Body of pancreas (tissue), 4 donors: Measurements from ENCODE around the gene CCNT2. TPM values are rescaled to one million over a fixed set of nuclear protein-coding genes. Genes with fewer than 3 reads are reported as not detected.
A peak's percentile ranks its signal among the peaks of the same experiment; 100 is the strongest.
"Not testable (repeated sequence)": the region's sequence is repeated elsewhere in the genome, so short reads cannot be mapped to it uniquely, and the experiment has no call there.

Source experiments
- ATAC-seq: fragments of 150-250 bp; one replicate; pipeline ENCODE4 v1.9.1; 2016
- DNase-seq, 4 donors: peaks; one replicate each; pipeline ENCODE4 v3.0.0-alpha.2; 2019
- H3K27ac ChIP-seq, 4 donors: fragments of 200-600 bp; sonication (generic); 1 replicate in 3 of 4; 2 replicates in 1 of 4; pipeline versions ENCODE4 v1.5.1 to v1.6.1; 2016 to 2019; ENCODE audit warnings: mild to moderate bottlenecking in 1 of 4, mixed read lengths in 1 of 4, moderate library complexity in 1 of 4
- H3K27me3 ChIP-seq, 2 donors: fragments of 200-600 bp; sonication (generic); one replicate each; pipeline ENCODE4 v1.6.0; 2016; ENCODE audit warnings: mild to moderate bottlenecking in 1 of 2
- H3K36me3 ChIP-seq, 2 donors: fragments of 200-600 bp; sonication (generic); replicated peaks in 1 of 2; 2 replicates each; pipeline ENCODE4 v1.5.1; 2016; ENCODE audit warnings: low read depth in 2 of 2; ENCODE audit not compliant: insufficient read depth in 1 of 2
- H3K4me1 ChIP-seq: fragments of 200-600 bp; sonication (generic); one replicate; pipeline ENCODE4 v1.6.0; 2016
- H3K4me3 ChIP-seq, 2 donors: fragments of 200-600 bp; sonication (generic); 1 replicate in 1 of 2; 2 replicates in 1 of 2; pipeline ENCODE4 v1.5.1; 2016 to 2019
- H3K9me3 ChIP-seq, 3 donors: fragments of 200-600 bp; sonication (generic); 1 replicate in 2 of 3; 2 replicates in 1 of 3; pipeline ENCODE4 v1.5.1; 2016
- CTCF ChIP-seq, 7 experiments: fragments of 450-650 bp in 4 of 7; fragments of 200-600 bp in 3 of 7; sonication (generic) in 3 of 7; IDR thresholded peaks; one replicate each; pipeline ENCODE4 v1.5.1; 2016 to 2019; ENCODE audit warnings: antibody characterized with exemption in 7 of 7
- POLR2A ChIP-seq, 3 donors: fragments of 450-650 bp; IDR thresholded peaks; one replicate each; pipeline ENCODE4 v1.6.1; 2016; ENCODE audit warnings: antibody characterized with exemption in 3 of 3, mild to moderate bottlenecking in 2 of 3
- WGBS, 2 donors: methylation state at CpG; one replicate each; pipeline ENCODE4 v1.1.5; 2017; 5-methylcytosine and 5-hydroxymethylcytosine counted together
- intact Hi-C: fragments of 100-400 bp; cut with DNase I; formaldehyde crosslinking; loops from one replicate; pipeline ENCODE4 v1.15.1; 2023
- total RNA-seq, 2 donors: library from RNA; depleted of rRNA; stranded (reverse); fragments of >200 nt; gene quantifications; one replicate each; pipeline ENCODE4 v1.1.0, GENCODE V29; 2016

CCNT2 gene
- total RNA-seq, 2 donors from 2014 or later: 19.1 to 32.7 TPM

DNA sequence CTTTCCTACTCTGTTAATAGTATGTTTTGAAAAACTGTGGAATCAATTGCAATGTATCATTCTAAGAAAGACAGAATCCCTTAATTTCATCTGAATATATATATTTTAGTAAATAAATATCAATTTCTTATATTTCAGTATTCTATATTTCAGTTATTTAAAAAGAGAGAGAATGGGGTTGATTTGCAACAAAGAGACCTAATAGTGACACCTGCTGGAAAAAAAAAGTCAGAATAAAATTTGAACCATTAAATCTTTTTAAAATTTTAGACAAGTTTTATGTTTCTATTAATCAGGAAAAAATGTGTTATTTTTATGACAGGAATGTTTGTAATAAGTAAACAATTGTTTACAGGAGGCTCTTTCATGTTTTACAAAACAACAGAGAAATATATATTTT lies 20.7 kb upstream of the CCNT2 start:
- Histone ChIP-seq H3K4me1 (peaks cover 19% of the 10 kb centered on the region), H3K27ac (peak overlapping the region in 2 of 4 donors; percentile 18 to 82), H3K9me3 (no peaks in the 10 kb centered on the region), H3K27me3 (no peaks in the 10 kb centered on the region), H3K4me3 (no peak overlapping the region), H3K36me3 (no peaks in the 10 kb centered on the region)
- intact Hi-C loops: no loop called here
- TF ChIP-seq POLR2A (IDR thresholded peaks at IDR 0.05) (no peak), CTCF (IDR thresholded peaks at IDR 0.05) (peak; percentile 16 to 59 (median 44))
- DNase-seq (no peak), ATAC-seq (no peak)

GRCh38 chr2:134899204-134899603 lies 19.4 kb upstream of the CCNT2 start:
- no peak overlapping the region for H3K4me3 ChIP-seq
- H3K4me1 ChIP-seq: peaks cover 17% of the 10 kb centered on the region
- TF ChIP-seq POLR2A (IDR thresholded peaks at IDR 0.05): no peak
- no peak for TF ChIP-seq CTCF (IDR thresholded peaks at IDR 0.05)
- ATAC-seq: peak; percentile 77
- peak overlapping the region in 3 of 4 donors; percentile 6 to 82 (median 37) for H3K27ac ChIP-seq
- no peaks in the 10 kb centered on the region for H3K36me3 ChIP-seq
- no peaks in the 10 kb centered on the region for H3K9me3 ChIP-seq
- H3K27me3 ChIP-seq: no peaks in the 10 kb centered on the region
- DNase-seq: no peak
- intact Hi-C loops: no loop called here

- Histone ChIP-seq H3K9me3 (no peaks in the 10 kb centered on the region), H3K36me3 (no peaks in the 10 kb centered on the region), H3K27me3 (no peaks in the 10 kb centered on the region), H3K27ac (no peak overlapping the region), H3K4me1 (peaks cover 17% of the 10 kb centered on the region), H3K4me3 (no peak overlapping the region)
- WGBS, 2 donors: 90 to 95% methylated on average over 1 of the region's 1 CpG
- intact Hi-C loops: loop anchor here (10.0 kb wide), 1 partner anchor 445 kb away; no protein-coding TSS in a partner anchor
- TF ChIP-seq CTCF (IDR thresholded peaks at IDR 0.05) (no peak), POLR2A (IDR thresholded peaks at IDR 0.05) (no peak)
- no peak for DNase-seq
- no peak for ATAC-seq
Observed at GRCh38 chr2:134900151-134900550, 18.5 kb upstream of the CCNT2 start.

GRCh38 chr2:134903701-134904100 lies 14.9 kb upstream of the CCNT2 start:
- H3K4me3 ChIP-seq, H3K9me3 ChIP-seq, H3K27me3 ChIP-seq, H3K36me3 ChIP-seq, DNase-seq, H3K27ac ChIP-seq, ATAC-seq: not testable (repeated sequence)
- 89 to 94% methylated on average over 13 of the region's 13 CpGs for WGBS, 2 donors
- intact Hi-C loops: loop anchor here (10.0 kb wide), 1 partner anchor 449 kb away; no protein-coding TSS in a partner anchor
- peaks cover 10% of the 10 kb centered on the region for H3K4me1 ChIP-seq

GRCh38 chr2:134905168-134905567 lies 13.5 kb upstream of the CCNT2 start:
- Histone ChIP-seq H3K27me3 (no peaks in the 10 kb centered on the region), H3K9me3 (no peaks in the 10 kb centered on the region), H3K4me3 (no peak overlapping the region), H3K4me1 (no peaks in the 10 kb centered on the region), H3K27ac (no peak overlapping the region), H3K36me3 (no peaks in the 10 kb centered on the region)
- DNase-seq (no peak), ATAC-seq (no peak)
- 91 to 94% methylated on average over 2 of the region's 2 CpGs for WGBS, 2 donors
- TF ChIP-seq POLR2A (IDR thresholded peaks at IDR 0.05) (no peak), CTCF (IDR thresholded peaks at IDR 0.05) (no peak)
- intact Hi-C loops: loop anchor here (10.0 kb wide), 1 partner anchor 450 kb away; no protein-coding TSS in a partner anchor
